ENCODE measurements around the gene CHDH.

CHDH gene

DNA sequence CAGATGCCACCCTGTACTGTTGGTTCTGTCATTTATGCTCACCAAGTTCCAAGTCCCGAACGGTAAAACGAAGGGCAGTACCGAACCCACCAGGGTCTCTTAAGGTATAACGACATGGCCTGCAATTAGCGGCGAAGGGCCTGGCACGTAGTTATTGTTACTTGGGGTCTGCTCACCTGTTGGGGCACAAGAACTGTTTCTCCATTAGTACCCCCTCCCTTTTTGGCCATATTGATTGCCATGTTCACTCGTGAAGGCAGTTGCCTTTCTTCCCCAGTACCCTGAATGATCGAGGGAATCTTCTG is 584 bp upstream of the CHDH start:
- no peak for DNase-seq

DNA sequence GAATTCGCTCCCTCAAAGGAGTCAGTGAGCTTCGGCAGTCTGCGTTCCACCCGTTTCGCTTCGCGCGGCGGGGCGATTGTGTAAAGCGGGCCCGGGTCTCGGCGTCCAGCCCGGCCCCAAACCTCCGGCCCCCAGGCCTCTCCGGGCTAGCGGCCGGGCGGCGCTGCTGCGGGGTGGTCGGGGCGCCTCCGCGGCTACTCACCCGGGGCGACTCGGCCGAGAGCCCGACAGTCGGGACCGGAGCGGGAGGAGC is 412 bp downstream of the CHDH start:
- peak in 1 of 2 experiments; percentile 25 for DNase-seq

DNA sequence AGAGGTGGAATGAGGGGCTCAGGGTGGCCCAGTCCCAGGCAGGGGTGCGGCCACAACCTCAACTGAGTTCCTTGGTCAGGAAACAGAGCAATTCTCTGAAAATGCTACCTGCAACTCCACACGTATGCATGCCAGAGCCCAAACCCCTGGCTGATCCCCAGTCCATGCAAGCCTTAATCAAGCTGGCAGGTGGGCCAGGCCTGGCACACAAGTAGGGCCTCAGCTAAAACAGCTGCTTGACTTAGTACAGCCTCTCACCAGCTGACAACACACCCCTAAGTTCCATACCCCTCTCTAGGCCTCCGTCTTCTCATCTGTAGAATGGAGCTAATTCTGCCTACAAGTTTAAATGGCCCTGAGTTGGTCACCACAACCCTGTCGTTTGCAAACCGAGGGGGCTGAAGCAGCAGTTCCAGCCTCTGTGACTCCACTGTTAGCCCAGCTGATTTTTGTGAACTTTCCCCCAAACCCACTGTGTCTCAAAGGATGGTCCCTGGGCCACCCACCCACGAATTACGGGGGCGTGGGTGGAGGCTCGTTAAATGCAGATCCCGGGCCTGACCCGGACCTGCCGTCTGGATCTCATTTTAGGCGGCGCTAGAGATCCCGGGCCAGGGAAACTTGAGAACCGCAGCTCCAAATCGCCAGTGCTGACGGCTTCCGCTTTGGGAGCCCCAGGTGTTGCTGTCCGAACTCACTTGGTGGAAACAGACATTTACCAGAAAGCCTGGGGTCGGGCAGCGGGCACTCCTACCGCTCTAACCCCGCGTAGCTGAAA is 927 bp downstream of the CHDH start:
- peak; percentile 21 to 27 for DNase-seq

DNA sequence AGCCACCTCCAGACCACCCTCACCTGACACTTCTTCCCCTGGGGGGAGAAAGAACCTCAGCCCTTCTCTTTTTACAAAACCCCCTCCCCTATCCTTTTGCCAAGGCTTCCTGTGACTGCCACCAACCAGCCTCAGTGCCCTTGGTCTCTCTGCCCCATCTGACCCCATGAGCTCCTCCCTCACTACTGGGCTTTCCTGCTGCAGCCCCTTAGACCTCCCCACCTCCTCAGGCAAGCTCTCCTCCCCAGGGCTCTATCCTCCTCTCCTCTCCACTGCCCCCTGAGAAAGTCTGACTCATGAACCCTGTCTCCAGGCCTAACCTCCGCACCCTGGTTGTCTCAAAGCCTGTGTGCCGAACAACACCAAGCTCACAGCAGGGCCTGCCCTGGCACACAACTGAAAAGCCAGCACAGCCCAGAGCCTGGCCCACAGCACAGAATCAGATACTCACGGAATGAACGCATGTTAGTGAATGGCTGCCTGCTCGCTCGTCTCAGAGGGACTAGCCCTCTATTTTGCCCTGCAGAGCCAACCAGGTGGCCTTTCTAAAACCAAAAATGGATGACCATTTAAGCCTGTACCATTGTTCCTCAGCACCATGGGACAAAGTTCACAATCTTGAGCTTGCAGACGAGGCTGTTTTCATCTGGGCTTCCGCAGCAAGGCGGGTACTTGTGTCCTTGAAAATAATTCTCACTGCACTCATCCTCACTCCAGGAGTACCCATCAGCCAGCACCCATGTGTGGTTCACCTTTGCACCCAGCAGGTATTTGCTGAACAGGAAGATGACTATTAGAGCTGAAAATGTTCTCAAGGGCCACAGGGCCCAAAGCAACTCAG is 1.7 kb downstream of the CHDH start:
- DNase-seq = no peak

DNA sequence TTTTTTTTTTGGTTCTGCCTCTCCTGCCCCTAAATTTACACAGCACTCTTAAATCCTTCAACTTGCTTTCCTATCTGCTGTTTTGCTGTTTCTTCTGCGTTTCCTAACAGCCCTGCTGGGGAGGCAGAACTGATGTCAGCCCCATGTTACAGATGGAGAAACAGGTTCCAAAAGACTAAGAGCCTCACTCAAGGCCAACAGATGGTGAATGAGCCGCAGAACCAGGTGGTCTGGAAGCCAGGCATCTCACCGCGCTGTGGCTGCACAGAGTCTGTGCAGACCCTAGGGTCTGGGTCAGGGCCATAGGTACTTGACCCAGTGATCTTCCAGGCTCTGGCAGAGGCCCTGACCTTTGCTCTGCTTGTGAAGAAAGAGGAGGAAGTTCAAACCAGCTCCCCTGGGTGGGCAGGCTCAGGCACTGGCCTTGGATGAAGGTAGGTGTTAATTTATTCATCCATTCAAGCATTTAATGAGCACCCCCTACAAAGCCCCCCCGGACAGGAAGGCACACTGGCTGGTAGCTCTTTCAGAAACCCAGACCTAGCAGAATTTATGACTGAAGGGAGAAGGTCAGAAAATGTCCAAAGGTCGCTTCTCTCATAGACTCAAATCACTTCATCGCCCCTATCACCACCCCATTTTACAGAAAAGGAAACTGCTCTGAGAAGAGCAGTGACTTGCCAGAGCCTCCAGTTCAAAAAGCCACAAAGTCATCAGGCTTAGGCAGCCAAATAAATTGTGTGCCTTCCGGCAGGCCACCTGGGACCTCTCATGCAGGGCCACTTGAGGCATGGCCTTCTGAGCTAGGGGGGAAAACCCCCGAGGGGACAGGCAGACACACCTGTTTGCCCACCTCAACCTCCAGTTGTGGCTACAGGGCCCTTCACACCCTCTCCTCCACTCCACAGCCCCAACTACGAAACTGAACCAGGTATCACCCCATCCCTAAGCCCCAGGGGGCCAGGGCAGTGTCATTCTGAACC is 2.7 kb downstream of the CHDH start:
- DNase-seq = no peak

DNA sequence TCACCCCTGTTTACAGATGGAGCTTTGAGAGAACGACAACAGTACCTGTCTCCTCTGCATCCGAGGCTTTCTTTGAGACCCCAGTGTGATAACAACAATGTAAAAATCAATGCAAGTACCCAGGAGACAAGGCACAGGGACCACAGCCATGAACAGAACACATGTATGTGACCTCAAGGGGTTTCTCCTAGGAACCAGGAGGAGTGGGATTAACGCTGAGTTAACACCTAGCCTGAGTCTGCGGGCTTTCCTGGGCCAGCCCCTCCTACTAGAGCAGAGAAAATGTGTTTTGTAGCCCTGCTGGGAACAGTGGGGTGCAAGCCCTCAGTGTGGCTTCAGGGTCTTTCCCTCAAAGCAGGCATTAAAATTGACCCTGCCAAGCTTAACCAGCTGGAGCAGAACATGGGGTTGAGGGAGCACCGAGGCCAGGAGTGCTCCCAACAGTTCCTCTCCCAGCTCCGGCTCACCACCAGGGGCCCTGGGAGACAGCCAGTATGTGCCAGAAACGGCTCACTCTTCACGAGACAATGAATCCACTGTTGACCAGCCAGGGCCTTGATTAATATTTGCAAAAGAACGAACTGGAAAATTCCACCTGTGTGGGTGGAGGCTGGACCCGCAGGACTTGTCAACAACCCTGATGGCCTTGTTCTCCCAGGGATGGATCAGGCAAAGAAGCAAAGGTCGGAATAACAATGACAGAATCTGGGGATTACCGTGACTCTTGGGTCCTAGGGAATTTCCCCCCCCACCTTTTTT is 3.6 kb downstream of the CHDH start:
- no peak for DNase-seq

DNA sequence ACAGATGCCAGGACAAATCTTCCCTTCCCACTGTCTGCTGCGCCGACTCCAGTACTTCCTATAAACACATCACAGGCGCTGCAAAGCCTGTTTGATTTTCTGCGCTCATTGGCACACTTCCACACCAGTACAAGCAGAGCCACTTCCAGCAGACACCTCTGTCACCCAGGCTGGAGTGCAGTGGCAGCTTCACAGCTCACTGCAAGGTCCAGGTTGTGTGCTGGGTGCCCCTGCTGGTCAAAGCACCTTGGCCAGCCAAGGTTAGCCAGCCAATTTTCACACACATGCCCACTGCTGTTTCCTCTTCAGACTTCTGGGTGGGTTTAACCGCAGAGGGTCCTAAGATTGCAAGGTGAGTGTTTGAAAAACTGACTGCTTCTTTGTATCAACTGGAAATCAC is 4.9 kb downstream of the CHDH start:
- no peak for DNase-seq

DNA sequence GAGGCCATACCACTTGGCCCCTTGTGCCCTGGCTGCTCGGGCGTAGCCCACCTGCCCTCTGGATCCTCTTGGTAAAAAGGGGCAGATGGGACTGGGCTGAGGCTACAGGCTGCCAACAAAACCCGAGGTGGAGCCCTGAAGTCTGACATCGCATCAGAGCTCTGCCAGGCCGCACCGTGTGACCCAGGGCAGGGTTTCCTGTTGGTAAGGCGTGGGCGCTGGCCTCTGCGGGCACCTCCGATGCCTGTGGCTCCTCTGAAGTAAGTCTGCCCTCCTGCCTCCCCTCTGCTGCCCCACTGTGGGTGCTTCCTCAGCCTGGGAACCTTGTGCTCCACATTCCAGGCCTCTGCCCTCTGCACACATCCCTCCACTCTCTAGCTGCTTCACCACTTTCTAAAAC is 8.9 kb downstream of the CHDH start:
- no peak for DNase-seq

DNA sequence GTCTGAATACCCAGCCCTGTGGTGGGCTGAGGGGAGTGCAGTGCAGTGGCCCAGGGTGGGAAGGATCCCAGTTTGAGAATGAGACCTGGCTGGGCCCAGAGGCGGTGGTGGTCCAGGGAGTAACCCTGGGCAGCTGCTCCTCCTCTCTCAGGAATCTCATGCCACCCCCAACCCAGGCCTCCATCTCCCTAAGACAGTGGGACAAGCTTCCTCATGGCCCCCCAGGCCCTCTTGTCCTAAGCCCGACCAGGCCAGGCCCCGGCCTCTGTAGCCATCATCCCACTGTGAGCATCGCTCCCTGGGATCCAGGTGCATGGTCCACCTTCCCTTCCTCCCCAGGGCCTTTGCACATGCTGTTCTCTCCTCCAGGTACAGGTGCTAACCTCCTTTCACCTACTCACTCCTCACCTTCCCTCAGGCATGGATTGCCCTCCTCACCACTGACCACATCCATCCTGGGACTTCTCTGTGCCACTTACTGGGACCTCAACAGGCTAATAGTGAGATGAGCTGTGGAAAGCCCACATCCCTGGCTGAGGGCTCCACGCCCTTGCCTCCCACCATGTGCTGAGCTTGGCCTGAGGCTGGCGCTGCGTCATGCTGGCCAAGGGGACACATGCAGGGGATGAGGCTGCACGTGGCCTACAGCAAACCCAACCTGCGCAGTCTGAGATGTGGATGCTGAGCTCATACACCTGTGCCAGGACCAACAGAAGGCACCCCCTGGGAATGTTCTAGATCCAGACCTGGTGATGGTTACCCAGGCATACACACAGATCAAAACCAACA is 9.9 kb downstream of the CHDH start:
- no peak for DNase-seq

DNA sequence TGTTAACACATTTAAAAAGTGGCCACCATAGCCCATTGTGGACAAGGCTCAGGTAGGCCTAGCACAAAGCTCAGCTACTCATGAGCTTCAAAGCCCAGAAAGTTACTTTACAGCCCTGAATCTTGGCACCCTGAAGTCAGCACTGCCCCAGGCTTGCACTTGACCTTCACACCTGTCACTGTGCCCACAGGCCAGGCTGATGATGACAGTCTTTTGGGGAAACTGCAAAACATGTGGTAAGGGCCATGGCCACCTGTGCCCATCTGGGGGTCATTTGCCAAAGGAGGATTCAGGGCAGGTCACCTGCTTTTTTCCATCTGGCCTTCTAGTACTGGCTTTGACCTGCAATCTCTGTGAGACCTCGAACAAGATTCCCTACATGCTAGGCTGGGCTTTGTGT is 11.0 kb downstream of the CHDH start:
- DNase-seq = no peak

DNA sequence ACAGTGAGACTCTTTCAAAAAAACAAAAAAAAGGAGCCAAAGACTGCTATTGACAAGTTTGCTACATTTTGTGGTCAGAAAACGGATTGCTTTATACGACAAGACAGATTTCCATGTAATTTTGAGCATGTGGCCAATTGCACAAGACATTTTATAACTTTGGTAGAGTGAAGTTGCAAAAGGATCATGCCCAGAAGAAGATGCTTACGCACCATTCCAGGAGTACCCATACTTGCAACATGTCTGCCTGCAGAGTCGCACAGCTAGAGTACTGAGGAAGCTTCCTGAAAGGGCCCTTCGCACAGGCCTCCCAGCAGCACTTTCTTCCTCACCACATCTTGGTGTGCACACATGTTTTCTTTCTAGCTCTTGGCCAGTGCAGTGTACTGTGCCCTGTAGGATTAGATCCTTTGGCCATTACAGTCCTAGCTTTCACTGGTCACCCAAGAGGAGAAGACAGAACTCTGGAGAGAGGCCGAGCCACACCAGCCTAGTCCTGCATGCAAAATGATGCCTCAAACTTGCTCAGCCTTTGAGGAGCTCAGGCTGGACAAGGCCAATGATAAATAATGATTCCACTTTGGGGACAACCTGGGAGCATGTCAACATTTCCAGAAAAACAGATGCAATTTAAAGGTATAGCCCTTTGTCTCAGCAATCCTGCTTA is 11.7 kb downstream of the CHDH start:
- DNase-seq = no peak

DNA sequence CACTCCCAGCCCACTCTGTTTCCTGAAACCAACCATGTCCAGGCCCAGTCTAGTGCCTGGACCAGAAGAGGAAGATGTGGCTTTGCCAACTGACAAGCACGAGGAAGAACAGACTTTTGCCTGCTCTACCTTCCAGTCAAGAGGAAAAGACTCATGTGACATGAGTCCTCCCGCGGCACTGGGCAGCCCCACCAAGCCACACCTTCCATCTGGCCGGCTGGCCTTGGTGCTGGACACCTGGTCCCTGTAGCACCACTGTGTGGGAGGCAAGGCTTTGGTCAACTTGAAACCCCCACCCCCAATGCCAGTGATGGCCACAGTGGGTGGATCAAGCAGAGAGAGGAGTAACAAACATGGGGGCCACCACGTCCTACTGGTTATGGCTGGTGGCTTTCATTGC is 12.5 kb downstream of the CHDH start:
- no peak for DNase-seq

DNA sequence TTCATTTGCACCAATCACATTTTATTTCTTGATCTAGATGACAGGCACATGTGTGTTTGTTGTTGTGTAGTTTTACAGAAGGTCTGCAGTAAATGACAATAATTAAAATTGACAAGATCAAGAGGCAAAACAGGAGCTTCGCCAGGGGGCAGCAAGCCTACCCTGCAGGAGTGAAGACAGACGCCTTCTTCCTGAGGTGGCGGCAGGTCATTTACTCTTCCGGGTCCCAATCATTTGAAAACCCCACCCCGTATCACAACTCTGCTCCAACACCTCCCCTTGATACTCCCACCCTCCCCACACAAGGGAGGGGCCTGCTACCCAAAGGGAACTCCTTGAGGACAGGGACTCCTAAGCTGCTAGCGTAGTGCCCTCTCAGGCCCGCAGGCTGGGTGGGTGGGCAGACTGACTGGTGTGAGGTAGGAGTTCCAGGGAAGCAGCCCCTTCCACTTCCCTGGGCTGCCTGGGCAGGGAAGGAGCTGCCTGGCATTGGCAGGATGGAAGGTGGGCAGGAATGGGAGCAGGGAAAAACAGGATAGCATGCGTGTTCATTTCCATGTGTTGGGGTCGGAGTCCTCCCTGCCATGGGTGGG is 13.1 kb downstream of the CHDH start:
- no peak for DNase-seq

DNA sequence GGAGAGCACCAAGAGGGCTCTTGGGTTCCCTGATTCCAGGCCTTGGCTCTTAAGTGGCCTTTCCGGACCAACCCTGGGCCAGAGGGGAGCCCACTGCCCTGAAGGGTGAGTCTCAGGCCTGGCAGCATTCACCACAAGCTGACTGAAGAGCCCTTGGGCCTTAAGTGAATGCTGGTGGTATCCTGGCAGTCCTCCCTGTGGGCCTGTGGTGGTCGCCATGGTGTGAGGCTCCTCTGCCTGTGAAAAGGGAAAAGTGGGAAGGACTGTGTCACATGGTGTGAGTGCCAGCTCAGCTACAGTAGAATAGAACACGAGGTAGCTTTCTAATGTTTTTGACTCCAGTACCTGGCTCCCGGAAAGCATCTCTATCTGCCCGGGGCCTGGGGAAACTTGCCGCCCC is 15.3 kb downstream of the CHDH start:
- no peak for DNase-seq

DNA sequence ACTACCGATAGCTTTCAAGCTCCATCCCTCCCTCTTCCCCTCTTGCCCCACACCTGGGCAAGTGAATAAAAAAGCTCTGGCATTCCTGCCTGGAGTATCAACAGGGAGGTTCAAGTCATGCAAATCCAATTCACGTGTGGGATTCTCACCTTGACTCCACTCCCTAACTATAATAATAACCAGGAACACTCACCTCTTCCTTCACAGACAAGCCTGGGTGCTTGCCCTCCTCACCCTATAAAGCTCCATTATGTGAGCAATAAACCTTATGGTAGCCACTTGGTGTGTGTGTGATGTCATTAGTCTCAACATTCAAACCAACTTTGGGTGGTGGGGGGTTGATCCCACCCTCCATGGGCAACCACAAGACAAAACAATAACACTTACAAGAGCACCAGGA is 16.6 kb downstream of the CHDH start:
- no peak for DNase-seq

DNA sequence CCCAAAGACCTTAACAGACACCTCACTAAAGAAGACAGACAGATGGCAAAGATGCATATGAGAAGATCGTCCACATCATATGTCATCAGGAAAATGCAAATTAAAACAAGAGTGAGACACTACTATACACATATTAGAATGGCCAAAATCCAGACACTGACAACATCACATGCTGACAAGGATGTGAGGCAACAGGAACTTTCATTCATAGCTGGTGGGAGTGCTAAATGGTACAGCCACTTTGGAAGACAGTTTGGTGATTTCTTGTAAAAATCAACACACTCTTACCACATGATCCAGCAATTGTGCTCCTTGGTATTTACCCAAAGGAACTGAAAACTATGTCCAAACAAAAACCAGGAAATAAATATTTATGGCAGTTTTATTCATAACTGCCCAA is 17.6 kb downstream of the CHDH start:
- DNase-seq = no peak

DNA sequence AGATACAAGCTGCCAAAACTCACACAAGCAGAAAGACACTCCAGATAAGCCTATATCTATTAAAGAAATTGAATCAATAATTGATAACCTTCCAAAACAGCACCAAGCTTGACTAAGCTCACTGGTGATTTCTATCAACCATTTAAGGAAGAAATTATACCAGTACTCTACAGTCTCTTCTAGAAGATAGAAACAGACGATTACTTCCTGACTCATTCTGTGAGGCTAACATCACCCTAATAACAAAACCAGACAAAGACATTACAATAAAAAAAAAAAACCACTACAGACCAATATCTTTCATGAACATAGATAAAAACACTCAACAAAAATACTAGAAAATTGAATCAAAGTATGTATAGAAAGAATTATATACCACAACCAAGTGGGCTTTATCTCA is 20.2 kb downstream of the CHDH start:
- no peak for DNase-seq

DNA sequence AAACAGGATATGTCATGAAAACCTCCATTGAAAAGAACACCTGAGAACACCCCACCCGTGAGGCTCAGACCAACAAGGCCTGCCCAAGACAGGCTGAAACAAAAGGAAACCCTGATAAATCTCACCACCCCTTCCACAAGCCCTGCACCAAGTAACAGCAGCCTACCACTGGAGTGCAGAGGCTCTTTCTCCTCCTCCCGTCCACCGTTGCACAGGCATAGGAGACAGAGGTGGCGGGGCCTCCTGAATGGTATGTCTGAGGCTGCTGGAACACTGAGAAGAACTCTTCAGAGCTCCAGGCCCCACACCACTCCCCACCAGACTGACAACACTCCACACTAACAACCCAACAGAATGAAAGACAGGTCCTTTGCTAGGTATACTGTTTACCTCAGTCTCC is 21.4 kb downstream of the CHDH start:
- no peak for DNase-seq

DNA sequence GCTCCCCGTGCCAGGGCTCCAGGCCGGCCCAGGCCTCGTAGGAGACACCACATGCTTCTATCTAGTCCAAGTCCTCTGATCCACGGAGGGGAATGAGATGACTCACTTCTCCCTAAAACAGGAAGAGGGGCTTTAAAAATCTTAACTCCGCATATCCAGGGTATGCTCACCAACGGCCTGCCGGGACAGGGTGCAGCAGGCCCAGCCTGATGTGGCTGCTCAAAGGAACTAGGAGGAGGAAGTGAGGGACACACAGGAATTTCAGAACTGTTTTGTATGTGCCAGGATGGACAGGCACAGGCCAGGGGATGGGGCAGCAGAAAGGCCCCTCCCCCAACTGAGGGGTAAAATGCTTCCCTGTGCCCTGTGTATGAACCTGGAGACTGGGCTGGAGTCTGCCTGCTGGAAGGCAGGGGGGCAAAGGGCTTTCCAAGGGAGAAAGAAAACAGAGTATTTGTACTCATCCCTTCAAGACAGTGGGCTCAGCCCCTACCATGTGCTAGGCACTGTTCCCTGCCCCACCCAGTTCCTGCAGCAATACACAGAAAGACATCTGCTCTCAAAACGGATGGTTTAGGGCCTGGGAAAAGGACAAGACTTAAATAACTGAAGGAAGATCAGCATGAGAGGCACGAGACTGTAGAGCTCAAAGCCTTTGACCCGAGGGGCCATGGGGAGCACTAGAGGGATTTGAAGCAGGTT is 22.1 kb downstream of the CHDH start:
- no peak for DNase-seq

All from activated T-cell treated with anti-CD3 and anti-CD28 coated beads, Interleukin-2, amount 50 U/mL, for 48 hours (primary cell).